Fibroblast of pulmonary artery (primary cell): ENCODE data around the gene GPD1L.

Experiments used
- DNase-seq: peaks from one replicate; pipeline ENCODE4 v3.0.0-alpha.2; 2010; ENCODE audit warnings: low read depth
- H3K4me3 ChIP-seq: replicated peaks from 2 replicates; pipeline ENCODE4 v1.5.1; 2011; ENCODE audit warnings: low read depth, mild to moderate bottlenecking, control low read depth, low read length, moderate library complexity
- CTCF ChIP-seq: IDR thresholded peaks from 2 replicates; pipeline ENCODE4 v1.5.1; 2011; ENCODE audit warnings: mild to moderate bottlenecking, control low read depth, low read length, inconsistent platforms; ENCODE audit errors: missing control alignments

The GPD1L gene

GRCh38 chr3:32197991-32198390, 91.6 kb downstream of the GPD1L start:
- H3K4me3 ChIP-seq: no peak overlapping the region
- DNase-seq: no peak
- no peak for TF ChIP-seq CTCF

- TF ChIP-seq CTCF: no peak
- DNase-seq: no peak
- H3K4me3 ChIP-seq: no peak overlapping the region
These were observed 92.3 kb downstream of the GPD1L start for GRCh38 chr3:32198714-32199113.

- no peak for TF ChIP-seq CTCF
- DNase-seq: peak; percentile 90
- H3K4me3 ChIP-seq: no peak overlapping the region
These were observed 94.1 kb downstream of the GPD1L start for GRCh38 chr3:32200490-32200889.

- H3K4me3 ChIP-seq: no peak overlapping the region
- DNase-seq: peak; percentile 59
- no peak for TF ChIP-seq CTCF
These were observed 94.8 kb downstream of the GPD1L start for GRCh38 chr3:32200992-32201758.

- no peak for TF ChIP-seq CTCF
- H3K4me3 ChIP-seq: no peak overlapping the region
- peak; percentile 38 for DNase-seq
These were observed 96.1 kb downstream of the GPD1L start for GRCh38 chr3:32202496-32202895.

- peak; percentile 24 for DNase-seq
- no peak for TF ChIP-seq CTCF
- no peak overlapping the region for H3K4me3 ChIP-seq
These were observed 97.4 kb downstream of the GPD1L start for GRCh38 chr3:32203854-32204253.

GRCh38 chr3:32208447-32208846, 102.0 kb downstream of the GPD1L start:
- DNase-seq: no peak

More at GRCh38 chr3:32208447-32208846, 102.0 kb downstream of the GPD1L start:
- TF ChIP-seq CTCF: no peak
- H3K4me3 ChIP-seq: no peak overlapping the region
